Kidney tubule cell (primary cell): ENCODE results near the gene NOS2.
"Not testable (repeated sequence)": the region's sequence is repeated elsewhere in the genome, so short reads cannot be mapped to it uniquely, and the experiment has no call there.

Experiments
- DNase-seq: peaks from one replicate; pipeline ENCODE4 v3.0.0-alpha.2; 2018; ENCODE audit warnings: low spot score

NOS2 gene

DNA sequence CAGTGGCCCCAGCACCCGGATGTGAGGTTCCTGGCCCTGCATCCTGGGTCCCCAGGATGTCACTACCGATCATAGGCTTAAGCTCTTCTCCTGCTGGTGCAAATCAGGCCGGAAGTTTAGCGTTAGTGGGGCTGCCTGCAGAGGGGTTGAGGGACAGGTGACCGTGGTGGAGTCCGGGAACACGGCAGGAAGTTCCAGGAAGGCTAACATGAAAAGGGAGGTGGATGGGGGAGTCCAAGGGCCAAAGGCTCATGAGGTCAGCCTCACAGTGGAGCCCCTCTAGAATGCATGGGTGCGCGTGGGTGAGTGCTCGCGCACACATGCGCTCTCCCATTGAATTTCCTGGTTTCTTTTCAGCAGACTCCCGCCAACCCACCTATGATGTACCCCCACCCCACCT is 46.6 kb downstream of the NOS2 start:
- DNase-seq = not testable (repeated sequence)

DNA sequence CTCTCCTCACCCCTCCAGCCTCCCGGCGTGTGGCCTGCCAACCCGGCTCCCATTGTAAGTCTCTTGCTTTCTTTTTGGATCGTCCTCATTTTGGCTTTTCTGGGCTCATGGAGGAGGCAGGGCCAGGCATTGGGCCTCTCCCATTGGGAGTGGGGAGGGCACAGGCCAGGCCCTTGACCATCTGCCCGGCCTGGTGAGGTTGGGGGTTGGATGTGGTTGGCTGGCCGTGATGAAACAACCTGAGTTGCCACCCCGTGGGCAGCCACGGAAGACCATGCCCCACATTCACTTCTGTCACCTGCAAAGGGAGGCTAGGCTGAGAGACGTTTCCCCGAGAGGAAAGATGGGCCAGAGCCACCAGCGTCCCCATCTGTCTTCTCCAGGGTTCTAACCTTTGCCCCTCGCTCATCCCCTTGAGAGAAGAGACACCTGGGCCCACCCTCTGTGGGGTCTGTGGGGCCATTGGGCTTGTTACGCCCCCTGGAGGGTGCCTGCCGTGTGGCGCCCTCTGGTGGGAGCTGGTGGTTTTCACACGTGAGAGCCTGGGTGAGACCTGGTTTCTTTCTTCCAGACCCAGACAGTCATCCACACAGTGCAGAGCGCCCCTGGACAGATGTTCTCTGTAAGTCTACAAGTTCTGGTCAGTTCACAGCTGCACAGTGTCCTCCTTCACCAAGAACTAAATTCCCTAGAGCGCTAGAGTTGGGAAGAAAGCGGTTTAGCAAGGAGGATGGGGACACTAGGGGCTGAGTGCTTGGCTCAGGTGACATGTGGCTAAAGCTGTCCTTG is 47.3 kb downstream of the NOS2 start:
- DNase-seq = not testable (repeated sequence)

DNA sequence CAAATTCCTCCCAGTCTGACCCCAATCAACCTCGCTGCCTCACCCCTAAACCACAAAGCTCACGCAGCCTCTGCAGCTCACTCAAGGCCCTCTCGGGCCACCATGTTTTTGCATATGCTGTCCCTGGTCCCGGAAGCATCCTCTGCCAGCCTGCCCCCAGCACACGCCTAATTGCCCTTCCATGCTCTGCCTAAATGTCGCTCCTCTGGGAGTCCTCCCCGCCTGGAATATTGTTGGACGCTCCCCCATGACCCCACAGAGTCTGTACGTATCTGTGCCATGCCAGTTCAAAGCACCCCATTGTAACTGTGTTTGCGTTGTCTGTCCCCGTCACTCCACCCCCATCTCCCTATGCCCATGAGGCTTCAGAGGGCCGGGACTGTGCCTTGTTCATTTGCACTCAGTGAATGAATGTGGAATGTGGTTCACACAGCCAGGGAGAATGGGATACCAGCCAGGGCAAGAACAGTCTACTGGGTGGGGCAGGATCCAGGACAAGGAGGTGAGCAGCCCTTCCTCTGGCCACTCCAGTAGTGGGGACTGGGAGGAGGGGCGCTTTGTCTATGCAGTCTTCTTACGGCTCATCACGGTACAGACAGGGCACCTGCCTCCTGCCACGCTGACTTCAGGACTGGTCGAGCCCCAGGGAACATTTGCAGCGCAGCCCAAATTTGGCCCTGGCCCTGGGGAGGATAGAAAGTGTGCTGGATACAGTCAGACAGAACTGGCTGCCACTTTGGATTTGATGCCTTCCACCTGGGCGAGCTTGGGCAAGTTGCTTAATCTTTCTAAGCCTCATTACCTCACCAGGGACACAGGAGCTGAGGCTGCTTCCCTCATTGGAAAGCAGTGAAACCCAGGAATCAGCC is 48.5 kb downstream of the NOS2 start:
- no peak for DNase-seq

DNA sequence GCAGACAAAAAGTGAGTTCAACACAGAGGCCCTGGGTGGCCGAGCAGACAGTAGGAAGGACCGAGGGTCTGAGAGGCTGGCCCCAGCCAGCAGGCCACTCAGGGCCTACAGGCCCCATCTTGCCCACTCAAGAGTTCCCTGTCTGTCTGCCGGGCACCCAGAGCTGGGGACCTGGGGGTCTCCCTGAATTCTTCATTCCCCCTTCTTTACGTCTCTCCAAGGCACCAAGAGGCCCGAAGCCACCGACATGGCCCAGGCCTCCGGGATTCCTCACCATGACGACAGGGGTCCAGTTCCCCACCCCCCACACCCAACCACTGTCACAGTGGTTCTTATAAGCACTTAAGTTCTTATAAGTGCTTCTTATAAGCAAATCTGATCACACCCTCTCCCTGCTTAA is 49.2 kb downstream of the NOS2 start:
- no peak for DNase-seq

DNA sequence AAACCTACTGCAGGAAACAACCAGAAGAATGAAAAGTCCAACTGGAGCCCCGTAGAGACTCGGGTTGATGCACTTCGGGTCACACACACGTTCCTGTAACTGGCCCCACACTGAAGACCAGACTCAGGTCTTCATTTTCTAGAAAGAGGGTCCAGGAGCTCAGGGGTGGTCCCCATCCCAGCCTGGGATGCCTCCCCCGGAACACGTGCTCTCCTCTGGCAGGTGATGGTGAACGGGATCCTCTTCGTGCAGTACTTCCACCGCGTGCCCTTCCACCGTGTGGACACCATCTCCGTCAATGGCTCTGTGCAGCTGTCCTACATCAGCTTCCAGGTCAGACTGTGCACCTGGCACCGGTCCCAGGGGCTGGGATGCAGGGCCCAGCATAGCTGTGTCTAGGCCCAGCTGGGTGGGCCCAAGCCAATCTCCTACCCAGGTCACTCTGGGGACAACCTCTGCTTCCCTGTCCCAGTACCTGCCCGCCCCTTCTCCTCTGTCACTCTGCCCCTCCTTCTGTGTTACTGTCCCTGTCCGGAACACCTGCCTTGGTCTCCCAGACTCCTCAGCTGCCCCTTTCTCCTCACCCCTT is 50.7 kb downstream of the NOS2 start:
- not testable (repeated sequence) for DNase-seq

DNA sequence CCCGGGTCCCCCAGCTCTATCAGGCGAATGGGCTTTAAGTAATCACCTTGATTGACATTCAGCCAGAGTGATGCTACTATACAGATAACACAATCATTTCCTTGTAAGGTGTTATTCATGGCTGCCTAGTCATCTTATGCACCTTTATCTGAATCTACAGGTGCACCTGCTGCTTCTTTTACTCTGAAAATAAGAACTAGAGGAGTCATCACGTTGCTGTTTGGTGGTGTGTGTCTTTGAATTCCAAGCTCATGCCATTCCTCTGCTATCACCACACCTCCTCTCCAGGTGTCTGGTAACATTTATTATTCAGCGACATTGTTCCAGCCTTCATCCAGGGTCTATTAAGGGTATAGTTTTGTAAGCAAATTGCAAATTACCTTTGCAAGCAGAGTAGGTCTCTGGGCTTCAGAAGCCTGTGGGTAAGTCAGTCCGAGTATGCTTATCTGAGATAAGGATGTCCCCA is 51.9 kb downstream of the NOS2 start:
- DNase-seq = peak; percentile 74

DNA sequence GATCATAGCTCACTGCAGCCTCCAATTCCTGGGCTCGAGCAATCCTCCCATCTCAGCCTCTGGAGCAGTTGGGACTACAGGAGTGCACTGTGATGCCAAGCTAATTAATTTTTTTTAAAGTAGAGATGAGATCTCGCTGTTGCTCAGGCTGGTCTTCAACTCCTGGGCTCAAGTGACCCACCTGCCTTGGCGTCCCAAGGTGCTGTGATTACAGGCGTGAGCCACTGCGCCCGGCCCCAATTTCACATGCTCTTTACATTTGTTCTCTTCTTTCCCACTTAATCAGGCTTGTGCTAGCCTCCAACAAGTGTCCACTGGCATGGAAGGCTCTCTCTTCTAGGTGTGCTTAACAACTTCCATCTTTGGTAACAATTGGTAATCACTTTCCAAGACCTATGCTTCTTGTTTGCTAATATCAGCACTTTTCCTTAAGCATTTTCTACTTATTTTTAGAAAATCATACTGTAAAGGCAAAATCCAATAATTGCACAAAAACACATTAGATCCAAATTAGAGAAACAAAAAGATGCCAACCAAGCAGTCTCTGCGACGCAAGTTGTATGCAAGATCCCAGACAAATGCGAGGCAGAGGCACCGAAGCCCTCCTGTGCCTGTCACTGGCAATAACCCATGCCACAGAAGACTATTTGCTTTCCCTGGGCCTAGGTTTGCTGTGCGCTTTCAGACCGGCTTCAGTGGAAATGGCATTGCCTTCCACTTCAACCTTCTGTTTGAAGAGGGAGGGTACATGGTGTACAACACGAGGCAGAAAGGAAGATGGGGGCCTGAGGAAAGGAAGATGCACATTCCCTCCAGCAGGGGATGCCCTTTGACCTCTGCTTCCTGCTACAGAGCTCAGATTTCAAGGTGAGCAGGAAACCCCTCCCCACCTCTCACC is 52.6 kb downstream of the NOS2 start:
- no peak for DNase-seq

DNA sequence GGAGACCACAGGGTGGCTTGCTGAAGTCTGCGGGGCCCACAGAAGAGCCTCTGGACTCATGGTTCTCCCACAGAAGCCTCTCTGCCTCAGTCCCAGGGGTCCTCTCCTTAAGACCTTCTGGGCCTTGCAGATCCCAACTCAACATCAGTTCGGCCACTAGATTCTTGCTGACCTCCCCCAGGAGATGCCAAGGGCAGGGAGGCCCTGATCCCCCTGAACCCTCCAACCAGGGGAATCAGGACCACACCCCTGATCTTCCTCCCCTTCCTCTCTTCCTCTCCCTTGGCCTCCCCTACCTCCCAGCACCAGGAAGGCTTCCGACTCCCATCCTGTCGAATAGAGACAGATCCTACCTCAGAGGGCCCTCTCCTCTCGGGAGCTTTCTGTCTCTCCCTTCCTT is 53.4 kb downstream of the NOS2 start:
- no peak for DNase-seq

DNA sequence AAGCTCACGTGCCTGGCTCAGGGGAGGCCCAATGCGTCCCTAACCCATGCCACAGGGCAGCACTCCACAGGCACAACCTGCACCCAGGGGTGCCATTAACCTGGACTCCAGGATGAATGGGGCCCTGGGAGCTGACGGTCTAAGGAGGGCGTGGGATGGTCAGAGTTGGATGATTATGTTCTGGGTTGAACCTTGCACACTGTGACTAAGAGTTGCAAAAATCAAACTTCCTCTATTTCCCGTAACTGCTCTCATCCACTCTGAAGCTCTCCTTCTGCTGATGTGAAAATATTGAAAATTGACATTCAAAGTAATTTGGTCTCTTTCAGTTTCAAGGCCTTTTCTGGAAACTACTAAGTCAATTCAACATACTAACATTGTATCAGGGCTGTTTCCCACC is 54.0 kb downstream of the NOS2 start:
- not testable (repeated sequence) for DNase-seq

DNA sequence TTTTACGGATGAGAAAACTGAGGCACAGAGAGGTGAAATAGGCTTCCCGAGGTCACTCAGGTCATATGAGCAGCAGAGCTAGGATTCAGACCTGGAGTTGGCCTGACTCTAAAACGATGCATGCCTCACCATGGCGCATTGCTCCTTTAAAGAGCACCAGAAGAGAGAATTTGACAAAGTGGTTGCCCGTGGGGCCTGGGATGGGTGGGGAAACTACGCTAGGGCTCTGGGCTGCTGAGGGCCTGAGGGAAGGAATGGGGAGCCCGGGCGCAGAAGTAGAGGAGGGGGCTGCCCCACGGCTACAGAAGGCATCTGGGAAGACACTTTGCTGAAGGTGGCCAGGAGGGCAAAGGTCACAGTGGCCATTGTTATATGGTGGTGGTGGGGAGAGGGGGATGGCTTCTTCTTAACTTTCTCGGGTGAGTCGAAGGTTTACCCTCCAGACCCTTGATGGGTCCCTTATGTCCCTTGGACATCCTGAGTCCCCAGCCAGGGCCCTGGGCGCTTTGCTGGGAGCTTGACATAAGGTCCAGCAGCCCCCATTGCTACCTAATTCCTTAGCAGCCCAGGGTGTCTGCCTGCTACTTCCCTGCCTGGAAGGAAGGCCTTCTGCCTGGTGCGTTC is 55.0 kb downstream of the NOS2 start:
- not testable (repeated sequence) for DNase-seq

DNA sequence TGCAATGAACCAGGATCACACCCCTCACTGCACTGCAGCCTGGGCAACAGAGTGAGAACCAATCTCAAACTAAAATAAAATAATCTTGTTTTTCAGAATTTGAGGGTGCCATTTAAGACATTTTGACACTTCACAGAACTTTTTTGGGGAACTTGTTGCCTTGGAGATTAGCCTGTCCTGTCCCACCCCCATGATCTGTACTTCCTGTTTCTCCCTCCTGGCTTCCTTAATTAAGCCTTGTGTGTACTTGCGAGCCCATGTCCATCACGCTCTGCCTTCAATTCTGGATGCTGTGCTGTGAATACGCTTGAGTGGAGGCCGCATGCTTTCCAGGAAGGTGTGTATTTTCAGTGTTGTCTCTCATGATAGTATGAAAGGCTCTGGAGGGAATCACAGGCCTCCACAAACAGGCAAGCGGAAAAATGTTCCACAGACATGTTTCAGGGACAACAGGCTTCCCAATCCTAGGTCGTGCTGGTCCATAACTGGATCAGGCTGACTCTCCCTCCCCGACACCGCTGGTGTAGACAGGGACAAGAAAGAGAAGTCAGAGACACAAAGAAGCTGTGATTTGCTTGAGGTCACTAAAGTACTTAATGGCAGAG is 56.9 kb downstream of the NOS2 start:
- DNase-seq = no peak

DNA sequence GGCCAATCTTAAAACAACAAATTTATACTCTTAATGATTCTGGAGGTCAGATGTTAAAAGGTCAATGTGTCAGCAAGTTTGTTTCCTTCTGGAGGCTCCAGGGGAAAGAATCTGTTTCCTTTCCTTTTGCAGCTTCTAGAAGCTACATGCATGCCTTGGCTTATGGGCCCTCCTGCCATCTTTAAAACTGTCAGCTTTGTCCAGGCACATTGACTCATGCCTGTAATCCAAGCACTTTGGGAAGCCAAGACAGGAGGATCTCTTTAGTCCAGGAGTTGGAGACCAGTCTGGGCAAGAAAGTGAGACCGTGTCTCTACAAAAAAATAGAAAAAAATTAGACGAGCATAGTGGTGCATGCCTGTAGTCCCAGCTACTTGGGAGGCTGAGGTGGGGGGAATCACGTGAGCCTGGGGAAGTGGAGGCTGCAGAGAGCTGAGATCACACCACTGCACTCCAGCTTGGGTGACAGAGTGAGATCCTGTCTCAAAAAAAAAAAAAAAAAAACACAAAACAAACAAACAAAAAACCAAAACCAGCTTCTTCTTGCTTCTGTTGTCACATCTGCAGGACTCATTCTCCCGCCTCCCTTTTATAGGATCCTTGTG is 58.3 kb downstream of the NOS2 start:
- DNase-seq = no peak

DNA sequence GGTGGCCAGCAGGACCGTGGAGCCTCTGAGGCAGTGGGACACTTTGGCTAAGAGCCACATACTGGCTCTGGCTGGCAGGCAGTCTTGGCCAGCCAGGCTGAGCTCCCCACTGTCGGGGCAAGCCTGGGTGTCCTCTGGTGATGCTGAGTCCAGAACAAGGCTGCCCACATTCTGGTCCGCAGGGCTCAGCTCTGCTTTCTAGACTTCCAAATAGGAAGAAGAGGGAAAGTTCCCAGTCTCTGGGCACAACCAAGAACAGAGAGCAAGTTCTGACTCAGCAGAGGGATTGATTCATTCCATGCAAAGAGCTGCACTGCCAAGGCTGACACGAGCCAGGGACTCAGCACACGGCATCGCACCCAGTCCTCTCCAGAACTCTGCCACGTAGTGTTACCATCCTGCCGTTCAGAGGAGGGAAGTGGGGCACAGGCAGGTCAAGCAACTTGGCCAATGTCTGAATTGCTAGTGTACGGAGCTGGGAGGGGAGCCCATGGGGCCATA is 58.9 kb downstream of the NOS2 start:
- DNase-seq = peak; percentile 31

DNA sequence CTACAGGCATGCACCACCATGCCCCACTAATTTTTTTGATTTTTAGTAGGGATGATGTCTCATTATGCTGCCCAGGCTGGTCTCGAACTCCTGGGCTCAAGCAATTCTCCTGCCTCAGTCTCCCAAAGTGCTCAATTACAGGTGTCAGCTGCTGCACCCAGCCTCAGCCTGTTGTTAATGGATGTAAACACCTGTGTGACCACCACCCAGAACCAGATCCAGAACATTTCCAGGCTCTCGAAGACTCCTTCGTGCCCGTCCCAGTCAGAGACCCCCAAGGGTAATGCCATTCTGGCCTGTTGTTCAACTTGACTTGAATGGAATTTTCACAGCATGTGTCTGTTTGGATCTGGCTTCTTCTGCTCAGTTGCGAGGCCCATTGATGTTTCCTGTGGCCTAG is 59.8 kb downstream of the NOS2 start:
- DNase-seq = not testable (repeated sequence)

DNA sequence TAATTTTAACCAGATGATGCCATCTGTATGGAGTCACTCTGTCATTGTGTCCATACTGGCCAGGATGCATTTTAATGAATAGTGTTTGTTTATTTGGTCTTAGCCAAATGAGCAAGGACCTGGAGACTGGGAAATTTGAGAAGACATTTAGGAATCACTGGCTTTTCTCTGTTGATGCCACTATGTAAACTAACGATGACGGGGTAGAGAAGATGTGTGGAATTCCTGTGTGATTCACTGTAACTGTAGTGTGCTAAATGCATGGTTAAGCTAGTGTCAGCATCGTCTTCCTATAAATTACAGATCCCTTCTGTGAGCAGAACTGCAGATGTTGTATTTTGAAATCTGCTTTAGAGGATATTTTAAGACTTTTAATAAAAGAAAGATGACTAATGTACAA is 66.6 kb downstream of the NOS2 start:
- no peak for DNase-seq

DNA sequence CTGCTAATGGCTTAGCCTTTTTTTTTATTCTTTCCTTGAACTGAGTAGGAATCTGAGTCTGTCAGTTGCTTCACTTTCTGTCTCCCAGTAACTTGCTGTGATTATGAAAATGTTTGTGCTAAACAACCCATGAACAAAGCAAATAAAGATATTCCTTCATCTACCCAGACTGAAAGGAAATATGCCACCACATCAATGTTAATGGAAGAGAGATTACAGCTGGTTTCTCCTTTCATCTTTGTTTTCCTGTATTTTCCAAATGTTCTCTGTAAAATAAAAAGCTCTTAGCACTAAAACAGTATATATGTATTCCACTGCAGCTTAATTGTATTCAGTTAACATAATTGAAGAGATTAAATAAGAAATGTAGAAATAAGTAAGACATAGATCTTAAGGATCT is 67.6 kb downstream of the NOS2 start:
- not testable (repeated sequence) for DNase-seq

DNA sequence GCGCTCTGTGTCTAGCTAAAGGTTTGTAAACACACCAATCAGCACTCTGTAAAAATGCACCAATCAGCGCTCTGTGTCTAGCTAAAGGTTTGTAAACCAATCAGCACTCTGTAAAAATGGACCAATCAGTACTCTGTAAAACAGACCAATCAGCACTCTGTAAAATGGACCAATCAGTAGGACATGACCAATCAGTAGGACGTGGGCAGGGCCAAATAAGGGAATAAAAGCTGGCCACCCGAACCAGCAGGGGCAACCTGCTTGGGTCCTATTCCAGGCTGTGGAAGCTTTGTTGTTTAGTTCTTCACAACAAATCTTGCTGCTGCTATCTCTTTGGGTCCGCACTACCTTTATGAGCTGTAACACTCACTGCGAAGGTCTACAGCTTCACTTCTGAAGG is 74.3 kb downstream of the NOS2 start:
- not testable (repeated sequence) for DNase-seq

DNA sequence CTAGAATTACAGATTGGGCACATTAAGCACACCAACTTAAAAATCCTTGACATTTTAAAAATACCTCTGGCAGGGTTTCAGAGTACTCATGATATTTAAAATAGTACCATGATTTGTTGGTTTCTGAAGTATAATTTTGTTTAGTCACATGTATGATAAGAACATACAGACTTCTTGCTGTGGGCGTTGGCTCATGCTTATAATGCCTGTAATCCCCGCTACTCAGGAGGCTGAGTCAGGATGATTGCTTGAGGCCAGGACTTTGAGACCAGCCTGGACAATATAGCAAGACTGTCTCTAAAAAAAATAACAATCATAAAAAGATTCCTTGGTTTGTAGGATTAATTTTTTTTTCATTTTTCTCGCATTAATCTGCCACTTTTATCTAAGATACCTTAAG is 78.5 kb downstream of the NOS2 start:
- no peak for DNase-seq
